Endometrial microvascular endothelial cells (primary cell): ENCODE data around the gene OR4K13. TPM values are rescaled to one million over a fixed set of nuclear protein-coding genes. Genes with fewer than 3 reads are reported as not detected.

Source experiments
- in situ Hi-C: cut with HindIII; loops from 2 replicates; pipeline ENCODE4 v1.10.0; 2017; ENCODE audit warnings: low sequenced_read_pairs, low pct_unique_long_range_greater_than_20kb; ENCODE audit errors: inconsistent ontology term
- total RNA-seq: library from RNA; depleted of rRNA; stranded (reverse); fragments of >200 nt; gene quantifications from one replicate; pipeline ENCODE4 v1.2.3, GENCODE V29; 2015; ENCODE audit errors: inconsistent ontology term

Gene OR4K13
- not detected for total RNA-seq

GRCh38 chr14:20035938-20036337, at the start of gene OR4K13:
Gene OR4K13 (minus strand): TSS chr14:20036038. CDS start chr14:20034758, 1,280 bp downstream.
- in situ Hi-C loops, result no loop called here

GRCh38 chr14:20059745-20060144, 23.9 kb upstream of the OR4K13 start, which contains the start of gene OR4L1:
Gene OR4L1 (plus strand): TSS chr14:20060045. CDS start chr14:20060045, 0 bp downstream.
- in situ Hi-C loops, result no loop called here

- in situ Hi-C loops, result no loop called here
Measured at GRCh38 chr14:20048202-20048601, 12.4 kb upstream of the OR4K13 start.

- in situ Hi-C loops, result no loop called here
Measured at GRCh38 chr14:20044243-20044642, 8.4 kb upstream of the OR4K13 start.

- in situ Hi-C loops, result no loop called here
Measured at GRCh38 chr14:20035449-20035848, 389 bp downstream of the OR4K13 start.

- in situ Hi-C loops, result no loop called here
Measured at GRCh38 chr14:20031058-20031457, 4.8 kb downstream of the OR4K13 start.

- in situ Hi-C loops, result no loop called here
Measured at GRCh38 chr14:20019257-20019865, 16.5 kb downstream of the OR4K13 start, which contains the start of gene OR4K14. Gene OR4K14 (minus strand): TSS chr14:20019307. CDS start chr14:20015193, 4,114 bp downstream.

GRCh38 chr14:20008156-20008555, 27.7 kb downstream of the OR4K13 start:
- in situ Hi-C loops, result no loop called here

- in situ Hi-C loops, result no loop called here
Measured at GRCh38 chr14:20002319-20002718, 33.5 kb downstream of the OR4K13 start.

GRCh38 chr14:20001863-20002262, 34.0 kb downstream of the OR4K13 start, which contains the start of gene OR4Q2:
Gene OR4Q2 (plus strand): TSS chr14:20002163.
- in situ Hi-C loops, result no loop called here

GRCh38 chr14:19993438-19993837, 42.4 kb downstream of the OR4K13 start:
- in situ Hi-C loops, result no loop called here

Other genes starting within 250 kb of the OR4K13 start
- not detected for gene OR4N2, start 232.3 kb downstream of the OR4K13 start, total RNA-seq
- gene OR4K2, start 160.9 kb downstream of the OR4K13 start, total RNA-seq, result not detected
- not detected for gene OR4K5, start 115.4 kb downstream of the OR4K13 start, total RNA-seq
- gene OR4K1, start 105.1 kb downstream of the OR4K13 start, total RNA-seq, result not detected
- gene OR4K15, start 60.4 kb downstream of the OR4K13 start, total RNA-seq, result not detected
- not detected for gene OR4Q2, start 33.9 kb downstream of the OR4K13 start, total RNA-seq
- gene OR4K14, start 16.7 kb downstream of the OR4K13 start, total RNA-seq, result not detected
- not detected for gene OR4L1, start 24.0 kb upstream of the OR4K13 start, total RNA-seq
- not detected for gene OR4K17, start 74.7 kb upstream of the OR4K13 start, total RNA-seq
- not detected for gene OR4N5, start 102.8 kb upstream of the OR4K13 start, total RNA-seq
- not detected for gene OR11G2, start 154.9 kb upstream of the OR4K13 start, total RNA-seq
- gene OR11H6, start 187.7 kb upstream of the OR4K13 start, total RNA-seq, result not detected
- gene OR11H7, start 192.9 kb upstream of the OR4K13 start, total RNA-seq, result not detected
- gene OR11H4, start 203.2 kb upstream of the OR4K13 start, total RNA-seq, result not detected